ENCODE results near the gene GIT1. TPM values are rescaled to one million over a fixed set of nuclear protein-coding genes. Genes with fewer than 3 reads are reported as not detected.

GIT1 gene
- total and polyA plus RNA-seq, 2 of the 13 experiments (the other 11 are each of a cell fraction or from before 2014, with no cell fraction given), result 14.2 to 30.8 TPM

- FAIRE-seq (no peak), DNase-seq (ENCODE audit: low spot score) (peak; percentile 51), ATAC-seq (peak; percentile 25)
- ChIA-PET POLR2A (interaction anchor here (0.8 to 3.1 kb wide), 7 partner anchors 9 to 275 kb away, joined by 3 to 24 read pairs (median 6); partner anchors contain the start of genes NUFIP2 and TAOK1), CTCF (ENCODE audit: low intra/inter-chr PET ratio, low total read pairs) (interaction anchor here (1.3 kb wide), 1 partner anchor 12 kb away, joined by 3 read pairs; no protein-coding TSS in a partner anchor)
- Histone ChIP-seq H3K79me2 (ENCODE audit: insufficient read depth, low read length) (no peaks in the 10 kb centered on the region), H4K20me1 (ENCODE audit: insufficient read depth, low read length) (0 out of 2 replicates have a peak, but pooled peaks cover 3% of the 10 kb centered on the region), H3K4me2 (ENCODE audit: low read depth, low read length) (peak within 1 kb of the TSS; percentile 85), H3K9ac (ENCODE audit: insufficient read depth, low read depth, low read length) (peak within 1 kb of the TSS; percentile 79), H3K9me3 (ENCODE audit: low read length) (no peaks in the 10 kb centered on the region), H3K36me3 (replicated peaks in 1 of 2; ENCODE audit: control insufficient read depth in 1 of 2, insufficient read depth in 2 of 2, low read length in 2 of 2) (no peaks in the 10 kb centered on the region; a peak in 1 of 5 replicates), H3K4me1 (ENCODE audit: insufficient read depth, low read length) (peaks cover 29% of the 10 kb centered on the region), H2AFZ (ENCODE audit: low read length) (peak within 1 kb of the TSS; percentile 62), H3K27me3 (ENCODE audit: control insufficient read depth in 1 of 2, insufficient read depth in 2 of 2, low read length in 2 of 2) (no peaks in the 10 kb centered on the region), H3K27ac (ENCODE audit: extremely low read length, insufficient read depth, low read length) (peak within 1 kb of the TSS; percentile 86), H3K4me3 (replicated peaks in 1 of 3; ENCODE audit: insufficient read depth in 1 of 3, low read depth in 2 of 3, low read length in 3 of 3) (peak within 1 kb of the TSS; percentile 72 to 94 (median 84))
- WGBS (ENCODE audit: low lambda C conversion rate), result 5% methylated on average over 9 of the region's 85 CpGs
- in situ Hi-C loops (cut with HindIII; ENCODE audit: extremely low pct_ligation_motif_present, low pct_unique_long_range_greater_than_20kb) (no loop called here), intact Hi-C loops (cut with micrococcal nuclease; ENCODE audit: unreplicated experiment) (loop anchor here (10.0 kb wide), 1 partner anchor 274 kb away; the partner anchor contains the start of gene NUFIP2)
- BruUV-seq (replicated peaks), result TSS peak; percentile 53
- no peak for TF ChIP-seq ZNF18 (CRISPR knock-in tag; IDR thresholded peaks at IDR 0.05; ENCODE audit: insufficient replicate concordance)
- TF ChIP-seq ATF1 (CRISPR knock-in tag; IDR thresholded peaks at IDR 0.05), result no peak
- no peak for TF ChIP-seq CENPX (CRISPR knock-in tag; IDR thresholded peaks at IDR 0.05)
- no peak; the same call in 1 of the 2 replicates for TF ChIP-seq ZNF782 (CRISPR knock-in tag; IDR thresholded peaks at IDR 0.05; ENCODE audit: borderline replicate concordance)
- no peak for TF ChIP-seq ETV6 (CRISPR knock-in tag; conservative IDR thresholded peaks at IDR 0.05)
- TF ChIP-seq ELF3 (CRISPR knock-in tag; IDR thresholded peaks at IDR 0.05), result no peak
- TF ChIP-seq HIVEP1 (CRISPR knock-in tag; IDR thresholded peaks at IDR 0.05), result peak; percentile 72; the same call in 1 of the 2 replicates
- peak; percentile 76; the same call in 1 of the 2 replicates for TF ChIP-seq HNF1B (CRISPR knock-in tag; IDR thresholded peaks at IDR 0.05)
- no peak for TF ChIP-seq ZBTB42 (CRISPR knock-in tag; IDR thresholded peaks at IDR 0.05)
- no peak for TF ChIP-seq HNF4G (IDR thresholded peaks at IDR 0.05; ENCODE audit: borderline replicate concordance, low read depth, low read length)
- TF ChIP-seq HNF4G (CRISPR knock-in tag; IDR thresholded peaks at IDR 0.05; ENCODE audit: borderline replicate concordance, low read depth), result no peak
- TF ChIP-seq ZFP36 (IDR thresholded peaks at IDR 0.05; ENCODE audit: borderline replicate concordance, low read depth, low read length, partially characterized antibody), result no peak
- TF ChIP-seq, protein P1, sequence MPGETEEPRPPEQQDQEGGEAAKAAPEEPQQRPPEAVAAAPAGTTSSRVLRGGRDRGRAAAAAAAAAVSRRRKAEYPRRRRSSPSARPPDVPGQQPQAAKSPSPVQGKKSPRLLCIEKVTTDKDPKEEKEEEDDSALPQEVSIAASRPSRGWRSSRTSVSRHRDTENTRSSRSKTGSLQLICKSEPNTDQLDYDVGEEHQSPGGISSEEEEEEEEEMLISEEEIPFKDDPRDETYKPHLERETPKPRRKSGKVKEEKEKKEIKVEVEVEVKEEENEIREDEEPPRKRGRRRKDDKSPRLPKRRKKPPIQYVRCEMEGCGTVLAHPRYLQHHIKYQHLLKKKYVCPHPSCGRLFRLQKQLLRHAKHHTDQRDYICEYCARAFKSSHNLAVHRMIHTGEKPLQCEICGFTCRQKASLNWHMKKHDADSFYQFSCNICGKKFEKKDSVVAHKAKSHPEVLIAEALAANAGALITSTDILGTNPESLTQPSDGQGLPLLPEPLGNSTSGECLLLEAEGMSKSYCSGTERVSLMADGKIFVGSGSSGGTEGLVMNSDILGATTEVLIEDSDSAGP (CRISPR knock-in tag; IDR thresholded peaks at IDR 0.05; ENCODE audit: borderline replicate concordance), result peak; percentile 24; the same call in 1 of the 2 replicates
- no peak for TF ChIP-seq PHB2 (IDR thresholded peaks at IDR 0.05; ENCODE audit: partially characterized antibody)
- no peak for TF ChIP-seq ATF7 (IDR thresholded peaks at IDR 0.05)
- no peak for TF ChIP-seq ATF7 (CRISPR knock-in tag; IDR thresholded peaks at IDR 0.05)
- TF ChIP-seq ZNF644 (CRISPR knock-in tag; IDR thresholded peaks at IDR 0.05; ENCODE audit: low read depth), result no peak
- no peak for TF ChIP-seq ZNF713 (CRISPR knock-in tag; IDR thresholded peaks at IDR 0.05)
- no peak for TF ChIP-seq ZNF367 (CRISPR knock-in tag; IDR thresholded peaks at IDR 0.05; ENCODE audit: borderline replicate concordance)
- no peak for TF ChIP-seq ZNF563 (CRISPR knock-in tag; IDR thresholded peaks at IDR 0.05)
Observed at GRCh38 chr17:29568331-29569244, 20.9 kb downstream of the GIT1 start, which contains the start of gene TP53I13. Gene TP53I13 (plus strand): TSS chr17:29568701. CDS start chr17:29568759, 58 bp downstream.
